Gastrocnemius medialis (tissue), 4 donors: ENCODE data around the gene EXOC2. TPM values are rescaled to one million over a fixed set of nuclear protein-coding genes. Genes with fewer than 3 reads are reported as not detected.
"Not testable (repeated sequence)": the region's sequence is repeated elsewhere in the genome, so short reads cannot be mapped to it uniquely, and the experiment has no call there.

Experiments used
- ATAC-seq, 2 donors: fragments of 150-250 bp; one replicate each; pipeline ENCODE4 v1.9.1; 2016
- DNase-seq, 2 donors: peaks; one replicate each; pipeline ENCODE4 v3.0.0-alpha.2; 2019
- H3K27ac ChIP-seq, 4 donors: fragments of 200-600 bp; sonication (generic); 1 replicate in 1 of 4; 2 replicates in 3 of 4; pipeline ENCODE4 v1.5.1; 2016 to 2018; ENCODE audit warnings: mild to moderate bottlenecking in 2 of 4, moderate library complexity in 1 of 4
- H3K27me3 ChIP-seq, 3 donors: fragments of 200-600 bp; sonication (generic) in 2 of 3; 1 replicate in 1 of 3; 2 replicates in 2 of 3; pipeline versions ENCODE4 v1.5.1 to v1.6.0; 2016 to 2019; ENCODE audit warnings: mild to moderate bottlenecking in 1 of 3, moderate library complexity in 1 of 3
- H3K36me3 ChIP-seq, 2 donors: fragments of 200-600 bp; sonication (generic) in 1 of 2; one replicate each; pipeline ENCODE4 v1.5.1; 2017 to 2018
- H3K4me1 ChIP-seq, 2 donors: fragments of 200-600 bp; sonication (generic) in 1 of 2; one replicate each; pipeline ENCODE4 v1.5.1; 2016 to 2017; ENCODE audit warnings: mild to moderate bottlenecking in 2 of 2
- H3K4me3 ChIP-seq, 4 donors: fragments of 200-600 bp; sonication (generic) in 3 of 4; 1 replicate in 1 of 4; 2 replicates in 3 of 4; pipeline ENCODE4 v1.5.1; 2016 to 2019; ENCODE audit warnings: mild to moderate bottlenecking in 2 of 4
- H3K9me3 ChIP-seq, 3 donors: fragments of 200-600 bp; sonication (generic) in 2 of 3; 1 replicate in 1 of 3; 2 replicates in 2 of 3; pipeline ENCODE4 v1.5.1; 2016 to 2019
- POLR2A ChIP-seq, 2 donors: fragments of 450-650 bp; IDR thresholded peaks; one replicate each; pipeline ENCODE4 v1.6.1; 2017; ENCODE audit warnings: antibody characterized with exemption in 2 of 2, mild to moderate bottlenecking in 2 of 2, moderate library complexity in 2 of 2
- in situ Hi-C, 4 donors: fragments of 200-750 bp; cut with MboI; loops; one replicate each; pipeline versions ENCODE4 v1.15.0 to v1.8.0; 2017; ENCODE audit warnings: low sequenced_read_pairs in 4 of 4
- intact Hi-C: fragments of 100-400 bp; cut with DNase I; formaldehyde crosslinking; loops from one replicate; pipeline ENCODE4 v1.15.1; 2023; ENCODE audit warnings: low total_unique reads
- total RNA-seq, 4 donors: library from RNA; depleted of rRNA; stranded (reverse); fragments of >200 nt; gene quantifications; one replicate each; pipeline versions ENCODE4 v1.1.0 to v1.2.3, GENCODE V29; 2016
- TF ChIP-seq, protein P1 (sequence below), 5 experiments: fragments of 450-650 bp in 3 of 5; fragments of 200-600 bp in 2 of 5; sonication (generic) in 2 of 5; IDR thresholded peaks in 4 of 5; conservative IDR thresholded peaks in 1 of 5; 1 replicate in 4 of 5; 2 replicates in 1 of 5; pipeline ENCODE4 v1.5.1; 2016 to 2019; ENCODE audit warnings: antibody characterized with exemption in 5 of 5, mild to moderate bottlenecking in 3 of 5, moderate library complexity in 3 of 5

The EXOC2 gene
- total RNA-seq, 4 donors from 2014 or later = 12.6 to 16.4 (median 15.0) TPM

DNA sequence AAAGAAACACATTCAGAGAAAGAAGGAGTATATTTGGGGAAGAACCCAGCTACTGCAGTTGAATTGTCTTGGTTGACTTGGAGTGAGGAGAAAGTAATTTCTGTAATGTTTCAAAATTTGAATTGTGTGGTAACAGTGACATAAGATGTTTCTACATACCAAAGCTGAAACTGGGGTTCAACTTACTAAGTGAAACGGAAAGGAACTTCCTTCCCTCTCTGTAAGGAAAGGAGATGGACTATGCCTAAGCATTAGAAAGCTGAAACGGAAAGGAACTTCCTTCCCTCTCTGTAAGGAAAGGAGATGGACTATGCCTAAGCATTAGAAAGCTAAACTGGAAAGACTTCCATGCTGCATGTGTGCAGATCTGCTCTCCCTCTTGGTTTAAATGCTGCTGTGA, 82.1 kb downstream of the EXOC2 start:
- no peaks in the 10 kb centered on the region for H3K4me1 ChIP-seq
- DNase-seq (no peak), ATAC-seq (no peak)
- no peak overlapping the region for H3K27ac ChIP-seq
- intact Hi-C loops = no loop called here
- no peaks in the 10 kb centered on the region for H3K9me3 ChIP-seq
- TF ChIP-seq, protein P1, sequence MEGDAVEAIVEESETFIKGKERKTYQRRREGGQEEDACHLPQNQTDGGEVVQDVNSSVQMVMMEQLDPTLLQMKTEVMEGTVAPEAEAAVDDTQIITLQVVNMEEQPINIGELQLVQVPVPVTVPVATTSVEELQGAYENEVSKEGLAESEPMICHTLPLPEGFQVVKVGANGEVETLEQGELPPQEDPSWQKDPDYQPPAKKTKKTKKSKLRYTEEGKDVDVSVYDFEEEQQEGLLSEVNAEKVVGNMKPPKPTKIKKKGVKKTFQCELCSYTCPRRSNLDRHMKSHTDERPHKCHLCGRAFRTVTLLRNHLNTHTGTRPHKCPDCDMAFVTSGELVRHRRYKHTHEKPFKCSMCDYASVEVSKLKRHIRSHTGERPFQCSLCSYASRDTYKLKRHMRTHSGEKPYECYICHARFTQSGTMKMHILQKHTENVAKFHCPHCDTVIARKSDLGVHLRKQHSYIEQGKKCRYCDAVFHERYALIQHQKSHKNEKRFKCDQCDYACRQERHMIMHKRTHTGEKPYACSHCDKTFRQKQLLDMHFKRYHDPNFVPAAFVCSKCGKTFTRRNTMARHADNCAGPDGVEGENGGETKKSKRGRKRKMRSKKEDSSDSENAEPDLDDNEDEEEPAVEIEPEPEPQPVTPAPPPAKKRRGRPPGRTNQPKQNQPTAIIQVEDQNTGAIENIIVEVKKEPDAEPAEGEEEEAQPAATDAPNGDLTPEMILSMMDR (IDR thresholded peaks at IDR 0.05 in 4 of 5, conservative IDR thresholded peaks at IDR 0.05 in 1 of 5) = no peak
- TF ChIP-seq POLR2A (IDR thresholded peaks at IDR 0.05) = no peak
- no peaks in the 10 kb centered on the region for H3K27me3 ChIP-seq
- peaks cover 0 to 13% of the 10 kb centered on the region in 2 donors for H3K36me3 ChIP-seq
- in situ Hi-C loops = no loop called here
- no peak overlapping the region for H3K4me3 ChIP-seq

DNA sequence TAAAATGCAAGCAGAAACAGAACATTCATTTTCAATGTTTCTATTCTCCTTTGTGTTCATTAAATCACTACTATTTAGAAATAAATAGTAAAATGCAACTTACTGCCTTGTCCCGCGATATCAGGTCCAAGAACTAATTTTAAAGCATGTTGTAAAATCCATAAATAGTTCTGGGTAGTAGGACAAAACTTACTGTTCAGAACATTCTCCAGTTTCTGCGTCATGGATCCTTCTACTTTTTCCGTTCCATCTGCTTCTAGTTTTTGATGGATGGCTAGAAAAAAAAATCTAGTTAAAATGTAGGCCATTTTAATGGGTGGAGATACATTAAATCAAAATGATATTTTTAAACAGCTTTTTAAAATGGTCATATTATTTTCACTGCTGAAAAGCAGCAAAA, 83.0 kb downstream of the EXOC2 start:
- Histone ChIP-seq H3K9me3 (no peaks in the 10 kb centered on the region), H3K27ac (no peak overlapping the region), H3K36me3 (peaks cover 0 to 6% of the 10 kb centered on the region in 2 donors), H3K27me3 (no peaks in the 10 kb centered on the region), H3K4me3 (no peak overlapping the region), H3K4me1 (no peaks in the 10 kb centered on the region)
- ATAC-seq (no peak), DNase-seq (no peak)
- TF ChIP-seq, protein P1 (IDR thresholded peaks at IDR 0.05 in 4 of 5, conservative IDR thresholded peaks at IDR 0.05 in 1 of 5) = no peak
- no peak for TF ChIP-seq POLR2A (IDR thresholded peaks at IDR 0.05)
- intact Hi-C loops = no loop called here
- in situ Hi-C loops = no loop called here

DNA sequence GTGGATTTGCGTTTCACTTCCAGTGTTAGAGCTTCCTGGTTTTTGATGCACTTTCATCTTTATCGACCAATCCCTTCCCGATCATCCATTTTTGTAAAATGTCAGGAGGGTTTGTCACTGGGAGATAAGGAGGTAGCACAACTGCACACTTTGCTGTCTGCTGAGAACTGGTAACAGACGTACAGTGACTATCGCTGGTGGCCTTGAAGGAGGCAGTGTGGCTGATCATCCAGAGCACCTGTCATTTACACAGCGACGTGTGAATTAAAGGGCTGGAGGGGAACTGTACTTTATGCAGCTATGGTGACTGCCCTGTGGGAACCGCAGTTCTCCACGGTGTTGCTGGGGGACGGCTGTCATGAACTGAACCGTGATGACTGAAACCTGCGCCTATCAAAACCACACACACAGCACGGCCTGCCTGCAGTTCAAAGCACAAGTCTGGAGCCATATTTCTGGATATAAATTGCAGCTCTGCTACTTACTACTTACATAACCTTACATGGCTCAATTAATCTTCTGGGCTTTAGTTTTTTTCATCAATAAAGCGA, 86.0 kb downstream of the EXOC2 start:
- no peak for DNase-seq
- intact Hi-C loops = no loop called here
- Histone ChIP-seq H3K4me1 (no peaks in the 10 kb centered on the region), H3K4me3 (no peak overlapping the region), H3K36me3 (peaks cover 0 to 6% of the 10 kb centered on the region in 2 donors), H3K27ac (no peak overlapping the region), H3K27me3 (no peaks in the 10 kb centered on the region), H3K9me3 (no peaks in the 10 kb centered on the region)
- TF ChIP-seq, protein P1 (IDR thresholded peaks at IDR 0.05 in 4 of 5, conservative IDR thresholded peaks at IDR 0.05 in 1 of 5) = no peak
- TF ChIP-seq POLR2A (IDR thresholded peaks at IDR 0.05) = no peak
- ATAC-seq = no peak
- in situ Hi-C loops = no loop called here

- DNase-seq, ATAC-seq, H3K4me1 ChIP-seq, intact Hi-C loops, H3K36me3 ChIP-seq, H3K27ac ChIP-seq, H3K27me3 ChIP-seq, H3K9me3 ChIP-seq, H3K4me3 ChIP-seq, in situ Hi-C loops: not testable (repeated sequence)
Measured at GRCh38 chr6:605895-606294, 87.0 kb downstream of the EXOC2 start.

GRCh38 chr6:604579-604978, 88.4 kb downstream of the EXOC2 start:
- in situ Hi-C loops = no loop called here
- no peaks in the 10 kb centered on the region for H3K9me3 ChIP-seq
- DNase-seq (no peak), ATAC-seq (no peak)
- H3K36me3 ChIP-seq = peaks cover 0 to 4% of the 10 kb centered on the region in 2 donors
- TF ChIP-seq, protein P1 (IDR thresholded peaks at IDR 0.05 in 4 of 5, conservative IDR thresholded peaks at IDR 0.05 in 1 of 5) = no peak
- no peak for TF ChIP-seq POLR2A (IDR thresholded peaks at IDR 0.05)
- intact Hi-C loops = no loop called here
- H3K27ac ChIP-seq = no peak overlapping the region
- H3K4me3 ChIP-seq = no peak overlapping the region
- no peaks in the 10 kb centered on the region for H3K4me1 ChIP-seq
- H3K27me3 ChIP-seq = no peaks in the 10 kb centered on the region
